Bronchial epithelial cell (primary cell): ENCODE measurements around the gene NOX1. TPM values are rescaled to one million over a fixed set of nuclear protein-coding genes. Genes with fewer than 3 reads are reported as not detected.

ENCODE experiments used
- DNase-seq: peaks from one replicate; pipeline ENCODE4 v3.0.0-alpha.2; 2010; ENCODE audit warnings: low read depth
- FAIRE-seq: peaks from 2 replicates; lab custom pipeline; 2011; peaks lifted over from hg19 to GRCh38; lab: Jason Lieb, UNC
- H3K27me3 ChIP-seq: 2 replicates; pipeline ENCODE4 v1.5.1; 2011; ENCODE audit warnings: low read length; ENCODE audit not compliant: control insufficient read depth, insufficient read depth
- H3K36me3 ChIP-seq: 2 replicates; pipeline ENCODE4 v1.5.1; 2011; ENCODE audit warnings: low read length; ENCODE audit not compliant: control insufficient read depth, insufficient read depth
- H3K4me3 ChIP-seq: 2 replicates; pipeline ENCODE4 v1.5.1; 2011; ENCODE audit warnings: mild to moderate bottlenecking, low read depth, low read length, control low read depth
- CTCF ChIP-seq: IDR thresholded peaks from 2 replicates; pipeline ENCODE4 v1.5.1; 2011; ENCODE audit warnings: mild to moderate bottlenecking, moderate library complexity, low read length, control low read depth, inconsistent platforms; ENCODE audit not compliant: insufficient read depth, severe bottlenecking
- total RNA-seq: library from RNA; depleted of rRNA; stranded (reverse); fragments of >200 nt; gene quantifications from 2 replicates; pipeline ENCODE4 v1.2.1, GENCODE V29; 2014

The NOX1 gene
- total RNA-seq, 1 donor from 2014 or later, result not detected

GRCh38 chrX:100831219-100831946, 42.8 kb downstream of the NOX1 start:
- H3K27me3 ChIP-seq, result no peaks in the 10 kb centered on the region
- no peak for TF ChIP-seq CTCF
- H3K36me3 ChIP-seq, result peaks cover 1% of the 10 kb centered on the region
- no peak overlapping the region for H3K4me3 ChIP-seq
- FAIRE-seq (no peak), DNase-seq (no peak)

GRCh38 chrX:100830547-100830946, 43.6 kb downstream of the NOX1 start:
- no peak for FAIRE-seq
- peaks cover 1% of the 10 kb centered on the region for H3K36me3 ChIP-seq

GRCh38 chrX:100830143-100830542, 44.0 kb downstream of the NOX1 start:
- no peaks in the 10 kb centered on the region for H3K27me3 ChIP-seq
- DNase-seq, result no peak
- peaks cover 1% of the 10 kb centered on the region for H3K36me3 ChIP-seq
- no peak for FAIRE-seq
- H3K4me3 ChIP-seq, result no peak overlapping the region
- no peak for TF ChIP-seq CTCF

More at GRCh38 chrX:100830547-100830946, 43.6 kb downstream of the NOX1 start:
- DNase-seq, result no peak
- Histone ChIP-seq H3K4me3 (no peak overlapping the region), H3K27me3 (no peaks in the 10 kb centered on the region)
- TF ChIP-seq CTCF, result no peak

GRCh38 chrX:100829730-100830129, 44.4 kb downstream of the NOX1 start:
- TF ChIP-seq CTCF, result no peak
- H3K4me3 ChIP-seq, result no peak overlapping the region
- FAIRE-seq (no peak), DNase-seq (peak; percentile 73)
- no peaks in the 10 kb centered on the region for H3K27me3 ChIP-seq
- peaks cover 1% of the 10 kb centered on the region for H3K36me3 ChIP-seq

- Histone ChIP-seq H3K36me3 (no peaks in the 10 kb centered on the region), H3K4me3 (peak within 1 kb of the TSS; percentile 68), H3K27me3 (no peaks in the 10 kb centered on the region)
- DNase-seq (peak; percentile 73), FAIRE-seq (peak; percentile 13)
- TF ChIP-seq CTCF, result no peak
Measured at GRCh38 chrX:100819837-100820666, 54.1 kb downstream of the NOX1 start, which contains the start of gene CSTF2. TSS of gene CSTF2 (plus strand) at chrX:100820391. CDS start at chrX:100820417, 26 bp downstream.
